ENCODE data around the gene PABPC1L.

Gene PABPC1L

GRCh38 chr20:44945261-44945660 is 35.4 kb downstream of the PABPC1L start:
- DNase-seq: no peak

GRCh38 chr20:44946271-44946852 is 36.5 kb downstream of the PABPC1L start:
- DNase-seq: no peak

- DNase-seq: no peak
These were observed 38.2 kb downstream of the PABPC1L start for GRCh38 chr20:44948107-44948506.

GRCh38 chr20:44948513-44948912 is 38.7 kb downstream of the PABPC1L start:
- DNase-seq: no peak

- no peak for DNase-seq
These were observed 40.5 kb downstream of the PABPC1L start for GRCh38 chr20:44950368-44950767.

- DNase-seq: no peak
These were observed 42.9 kb downstream of the PABPC1L start for GRCh38 chr20:44952731-44953130.

GRCh38 chr20:44954211-44954610 is 44.4 kb downstream of the PABPC1L start:
- DNase-seq: no peak

GRCh38 chr20:44955270-44955669 is 45.4 kb downstream of the PABPC1L start:
- no peak for DNase-seq

- DNase-seq: no peak
These were observed 46.5 kb downstream of the PABPC1L start for GRCh38 chr20:44956410-44956809.

GRCh38 chr20:44958276-44958675 is 48.4 kb downstream of the PABPC1L start:
- DNase-seq: no peak

GRCh38 chr20:44959082-44959637 is 49.3 kb downstream of the PABPC1L start:
- DNase-seq: no peak

- no peak for DNase-seq
These were observed 49.8 kb downstream of the PABPC1L start for GRCh38 chr20:44959638-44960102.

GRCh38 chr20:44960103-44960852 is 50.4 kb downstream of the PABPC1L start, which contains the start of gene TOMM34:
Gene TOMM34 (minus strand): TSS chr20:44960397. CDS start chr20:44960333, 64 bp downstream.
- peak; percentile 94 for DNase-seq

GRCh38 chr20:44961011-44961869 is 51.4 kb downstream of the PABPC1L start:
- no peak for DNase-seq

GRCh38 chr20:44961870-44962267 is 52.0 kb downstream of the PABPC1L start:
- no peak for DNase-seq

- DNase-seq: no peak
These were observed 52.6 kb downstream of the PABPC1L start for GRCh38 chr20:44962483-44962882.

GRCh38 chr20:44963325-44964215 is 53.7 kb downstream of the PABPC1L start:
- no peak for DNase-seq

- DNase-seq: no peak
These were observed 55.8 kb downstream of the PABPC1L start for GRCh38 chr20:44965651-44966029.

GRCh38 chr20:44966030-44966961 is 56.4 kb downstream of the PABPC1L start, which contains the start of gene STK4:
Gene STK4 (plus strand): TSS chr20:44966512. CDS start chr20:44966569, 57 bp downstream.
- DNase-seq: peak; percentile 96

- DNase-seq: no peak
These were observed 57.4 kb downstream of the PABPC1L start for GRCh38 chr20:44967207-44967807.

Data from COR-L47 (cell line).